Measurements from ENCODE around the gene PHRF1. TPM values are rescaled to one million over a fixed set of nuclear protein-coding genes. Genes with fewer than 3 reads are reported as not detected.

The PHRF1 gene
- total RNA-seq, 2 experiments from 2014 or later, result 43.1 to 44.5 TPM

DNA sequence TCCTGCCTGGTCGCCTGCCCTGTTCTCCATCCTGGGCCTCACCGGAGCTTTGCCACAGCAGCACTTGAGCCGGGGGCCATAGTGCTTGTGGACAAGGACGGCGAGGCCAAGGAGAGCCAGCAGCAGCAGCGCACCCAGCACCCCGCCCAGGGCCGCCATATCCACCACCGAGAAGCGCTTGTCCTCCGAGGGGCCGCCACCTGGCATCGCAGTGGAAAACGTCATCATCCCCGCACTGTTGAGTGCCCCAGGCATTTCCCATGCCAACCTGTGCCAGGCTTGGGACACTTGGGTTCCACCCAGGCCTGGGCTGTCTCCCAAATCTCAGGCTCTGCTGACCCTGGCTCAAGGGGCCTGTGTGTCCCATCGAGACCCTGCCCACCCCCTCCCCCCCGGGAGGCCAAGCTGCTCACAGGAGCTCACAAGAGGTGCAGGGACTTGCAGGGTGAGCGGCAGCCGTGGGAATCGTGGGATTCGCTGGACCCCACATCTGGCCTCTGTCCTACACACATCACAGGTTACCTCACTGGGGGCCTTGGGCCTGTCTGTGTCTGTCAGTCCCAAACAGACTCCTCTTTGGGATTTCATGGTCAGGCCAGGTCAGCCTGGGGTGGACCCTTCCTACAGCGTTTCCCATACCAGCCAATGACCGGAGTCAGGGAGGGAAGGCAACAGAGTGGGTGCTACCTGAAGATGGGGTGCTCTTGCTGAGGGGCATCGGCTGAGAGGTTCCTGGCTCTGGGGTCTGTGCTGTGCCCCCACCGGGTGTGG, 41.8 kb downstream of the PHRF1 start:
- ChIA-PET POLR2A (no interaction called here), CTCF (no interaction called here)
- Mint-ChIP-seq H3K9me3 (no peaks in the 10 kb centered on the region), H3K27ac (no peak overlapping the region), H3K4me1 (ENCODE audit: low read depth) (peaks cover 11% of the 10 kb centered on the region), H3K4me3 (no peak overlapping the region), H3K36me3 (ENCODE audit: low read depth) (peaks cover 6% of the 10 kb centered on the region), H3K27me3 (no peaks in the 10 kb centered on the region)
- no peak for DNase-seq
- intact Hi-C loops (cut with micrococcal nuclease), result no loop called here
- ATAC-seq, result no peak
- TF ChIP-seq, protein P1, sequence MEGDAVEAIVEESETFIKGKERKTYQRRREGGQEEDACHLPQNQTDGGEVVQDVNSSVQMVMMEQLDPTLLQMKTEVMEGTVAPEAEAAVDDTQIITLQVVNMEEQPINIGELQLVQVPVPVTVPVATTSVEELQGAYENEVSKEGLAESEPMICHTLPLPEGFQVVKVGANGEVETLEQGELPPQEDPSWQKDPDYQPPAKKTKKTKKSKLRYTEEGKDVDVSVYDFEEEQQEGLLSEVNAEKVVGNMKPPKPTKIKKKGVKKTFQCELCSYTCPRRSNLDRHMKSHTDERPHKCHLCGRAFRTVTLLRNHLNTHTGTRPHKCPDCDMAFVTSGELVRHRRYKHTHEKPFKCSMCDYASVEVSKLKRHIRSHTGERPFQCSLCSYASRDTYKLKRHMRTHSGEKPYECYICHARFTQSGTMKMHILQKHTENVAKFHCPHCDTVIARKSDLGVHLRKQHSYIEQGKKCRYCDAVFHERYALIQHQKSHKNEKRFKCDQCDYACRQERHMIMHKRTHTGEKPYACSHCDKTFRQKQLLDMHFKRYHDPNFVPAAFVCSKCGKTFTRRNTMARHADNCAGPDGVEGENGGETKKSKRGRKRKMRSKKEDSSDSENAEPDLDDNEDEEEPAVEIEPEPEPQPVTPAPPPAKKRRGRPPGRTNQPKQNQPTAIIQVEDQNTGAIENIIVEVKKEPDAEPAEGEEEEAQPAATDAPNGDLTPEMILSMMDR (IDR thresholded peaks at IDR 0.05), result no peak

DNA sequence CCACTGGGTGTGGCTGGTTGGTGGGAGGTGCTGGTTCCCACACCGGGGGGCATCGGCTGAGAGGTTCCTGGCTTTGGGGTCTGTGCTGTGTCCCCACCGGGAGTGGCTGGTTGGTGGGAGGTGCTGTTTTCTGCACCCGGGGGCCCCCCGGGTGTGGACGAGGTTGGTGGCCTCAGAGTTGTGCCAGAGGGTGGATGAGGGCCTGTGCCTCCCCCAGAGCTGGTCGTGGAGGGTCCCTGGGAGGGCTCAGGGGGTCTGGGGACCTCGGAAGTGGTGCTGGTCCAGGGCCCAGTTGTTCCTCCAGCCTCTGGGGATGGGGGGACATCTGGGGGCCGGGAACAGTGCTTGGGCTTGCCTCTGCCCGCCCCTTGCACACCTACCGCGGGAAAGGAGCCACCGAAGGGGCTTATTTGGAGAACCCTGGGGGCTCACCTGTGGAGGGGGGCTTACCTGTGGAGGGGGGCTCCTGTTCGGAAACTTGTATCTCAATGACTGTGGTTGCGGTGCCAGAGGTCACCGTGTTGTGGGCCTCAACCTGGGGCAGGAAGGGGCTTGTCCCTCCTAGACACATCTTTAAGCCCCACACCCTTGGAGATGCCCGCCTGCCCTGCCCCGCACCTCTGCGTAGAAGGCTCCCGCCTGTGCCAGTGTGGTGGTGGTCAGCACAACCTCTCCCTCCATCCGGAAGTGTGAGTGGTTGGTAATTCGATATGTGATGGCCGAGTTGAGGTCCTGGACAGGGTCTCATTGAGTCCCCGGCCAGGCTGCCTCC, 42.8 kb downstream of the PHRF1 start:
- Mint-ChIP-seq H3K27me3 (no peaks in the 10 kb centered on the region), H3K36me3 (ENCODE audit: low read depth) (peaks cover 6% of the 10 kb centered on the region), H3K27ac (no peak overlapping the region), H3K4me3 (no peak overlapping the region), H3K4me1 (ENCODE audit: low read depth) (peaks cover 9% of the 10 kb centered on the region), H3K9me3 (no peaks in the 10 kb centered on the region)
- TF ChIP-seq, protein P1 (IDR thresholded peaks at IDR 0.05), result no peak
- CTCF ChIA-PET, result no interaction called here
- no peak for ATAC-seq
- POLR2A ChIA-PET, result no interaction called here
- intact Hi-C loops (cut with micrococcal nuclease), result no loop called here
- no peak for DNase-seq

DNA sequence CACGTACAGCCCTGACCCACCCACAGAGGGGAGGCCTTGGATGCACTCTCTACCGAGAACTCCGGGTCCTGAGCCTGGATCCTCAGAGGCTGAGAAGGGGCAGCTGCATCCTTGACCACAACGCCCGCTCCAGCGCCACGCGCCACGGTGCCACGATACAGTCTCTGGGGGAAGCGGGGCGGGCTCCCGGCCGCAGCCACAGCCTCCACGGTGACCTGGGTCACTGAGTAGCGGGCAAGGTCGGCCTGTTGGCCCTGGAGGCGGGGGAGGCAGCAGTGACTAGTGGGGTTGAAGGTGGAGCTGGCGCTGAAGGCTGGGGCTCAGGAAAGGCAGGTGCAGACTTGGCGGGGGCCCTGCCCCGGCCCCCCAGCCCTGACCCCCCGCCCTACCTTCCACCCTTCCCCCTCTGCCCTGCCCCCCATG, 43.4 kb downstream of the PHRF1 start:
- no peak for ATAC-seq
- no peak overlapping the region for H3K27ac Mint-ChIP-seq
- POLR2A ChIA-PET, result no interaction called here
- TF ChIP-seq, protein P1 (IDR thresholded peaks at IDR 0.05), result no peak
- no peak for DNase-seq
- peaks cover 3% of the 10 kb centered on the region for H3K4me1 Mint-ChIP-seq (ENCODE audit: low read depth)
- no peak overlapping the region for H3K4me3 Mint-ChIP-seq
- intact Hi-C loops (cut with micrococcal nuclease), result no loop called here
- H3K27me3 Mint-ChIP-seq, result no peaks in the 10 kb centered on the region
- CTCF ChIA-PET, result no interaction called here
- H3K36me3 Mint-ChIP-seq (ENCODE audit: low read depth), result peaks cover 2% of the 10 kb centered on the region
- H3K9me3 Mint-ChIP-seq, result no peaks in the 10 kb centered on the region

DNA sequence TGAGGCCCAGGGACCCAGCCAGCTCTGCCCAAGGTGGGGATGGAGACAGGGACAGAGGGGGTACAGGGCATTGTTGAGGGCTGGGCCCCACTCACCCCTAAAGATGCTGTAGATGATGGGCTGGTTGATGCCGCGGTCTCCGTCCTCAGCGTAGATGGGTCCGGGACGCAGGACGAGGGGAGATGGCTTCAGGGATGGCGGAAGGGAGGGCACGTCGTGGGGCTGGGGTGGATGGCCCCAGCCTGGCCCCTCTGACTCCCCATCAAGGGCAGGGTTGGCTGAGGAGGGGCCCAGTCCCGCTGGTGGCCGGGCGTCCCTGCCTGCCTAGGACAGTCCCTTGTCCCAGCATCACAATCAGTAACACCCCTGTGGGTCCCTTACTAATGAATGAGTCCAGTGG, 43.9 kb downstream of the PHRF1 start:
- Mint-ChIP-seq H3K9me3 (no peaks in the 10 kb centered on the region), H3K4me1 (ENCODE audit: low read depth) (peaks cover 2% of the 10 kb centered on the region), H3K36me3 (ENCODE audit: low read depth) (peaks cover 2% of the 10 kb centered on the region), H3K4me3 (no peak overlapping the region), H3K27me3 (no peaks in the 10 kb centered on the region), H3K27ac (no peak overlapping the region)
- no peak for ATAC-seq
- no peak for DNase-seq
- ChIA-PET POLR2A (no interaction called here), CTCF (no interaction called here)
- intact Hi-C loops (cut with micrococcal nuclease), result no loop called here
- TF ChIP-seq, protein P1 (IDR thresholded peaks at IDR 0.05), result no peak
